Activated CD4-positive, alpha-beta T cell treated with anti-CD3 and anti-CD28 coated beads, Interleukin-2, amount 50 U/mL, for 1 hour (primary cell): ENCODE data around the gene LEPROT.
"Not testable (repeated sequence)": the region's sequence is repeated elsewhere in the genome, so short reads cannot be mapped to it uniquely, and the experiment has no call there.

ENCODE experiments used
- DNase-seq: peaks from one replicate; pipeline ENCODE4 v3.0.0-alpha.2; 2020

The LEPROT gene, protein sequence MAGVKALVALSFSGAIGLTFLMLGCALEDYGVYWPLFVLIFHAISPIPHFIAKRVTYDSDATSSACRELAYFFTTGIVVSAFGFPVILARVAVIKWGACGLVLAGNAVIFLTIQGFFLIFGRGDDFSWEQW

DNA sequence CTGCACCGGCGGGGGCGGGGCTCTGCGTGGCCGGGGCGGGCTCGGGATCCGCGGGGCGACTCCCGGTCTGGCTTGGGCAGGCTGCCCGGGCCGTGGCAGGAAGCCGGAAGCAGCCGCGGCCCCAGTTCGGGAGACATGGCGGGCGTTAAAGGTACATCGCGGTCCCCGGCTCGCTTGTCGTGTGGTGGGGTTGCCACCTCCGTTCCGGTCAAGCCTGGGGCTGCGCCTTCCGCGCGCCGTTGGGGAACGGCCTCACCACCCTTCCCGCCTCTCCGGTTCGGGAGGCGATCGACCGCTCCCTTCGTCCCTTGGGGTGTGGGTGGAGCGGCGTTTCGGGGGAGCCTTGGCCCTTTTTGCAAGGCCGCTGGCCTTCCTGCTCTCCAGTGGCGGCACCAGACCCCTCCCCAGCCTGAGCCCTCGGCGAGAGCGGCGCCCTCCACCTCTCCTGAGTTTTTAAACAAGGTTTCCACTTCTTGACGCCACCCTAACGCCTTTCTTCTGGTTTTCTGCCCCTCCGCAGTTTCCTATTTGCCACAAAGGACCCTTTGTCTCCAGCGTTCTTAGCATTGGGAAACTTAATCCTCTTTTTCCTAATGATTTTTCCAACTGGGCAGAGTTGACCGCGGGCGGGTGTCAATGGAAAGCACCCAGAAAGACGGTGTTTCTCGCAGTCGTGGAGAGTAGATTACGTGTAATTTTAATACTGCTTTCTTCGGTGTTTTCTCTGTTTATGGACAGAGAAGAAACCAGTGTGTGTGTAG lies at the start of gene LEPROT, which contains the start of gene LEPR:
LEPROT (plus strand) TSS at position 79 of the 761 bp plus-strand sequence; CDS start at position 136, 57 bp downstream.
LEPR (plus strand) TSS at position 79 of the 761 bp plus-strand sequence. CDS start 144,898 bp downstream, outside the sequence.
- DNase-seq, result no peak

DNA sequence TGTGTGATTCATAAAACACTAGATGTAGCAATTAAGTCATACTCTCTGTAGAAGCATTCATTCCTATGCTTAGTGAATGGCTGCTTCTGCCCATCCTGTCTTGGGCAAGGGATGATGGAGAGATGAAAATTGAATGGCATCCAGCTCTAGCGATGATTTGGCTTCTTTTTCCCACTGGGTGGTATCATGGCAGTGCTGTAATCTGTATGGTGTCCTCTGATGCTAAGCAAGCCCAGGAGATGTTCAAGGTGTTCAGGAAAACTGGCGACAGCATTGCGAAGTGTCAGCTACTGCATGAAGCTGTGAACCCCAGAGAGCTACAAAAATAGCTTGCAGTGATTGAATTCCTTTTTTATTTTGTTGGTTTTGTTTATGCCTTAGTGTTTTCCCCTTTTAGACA lies 48.9 kb upstream of the LEPROT start:
- DNase-seq, result no peak

DNA sequence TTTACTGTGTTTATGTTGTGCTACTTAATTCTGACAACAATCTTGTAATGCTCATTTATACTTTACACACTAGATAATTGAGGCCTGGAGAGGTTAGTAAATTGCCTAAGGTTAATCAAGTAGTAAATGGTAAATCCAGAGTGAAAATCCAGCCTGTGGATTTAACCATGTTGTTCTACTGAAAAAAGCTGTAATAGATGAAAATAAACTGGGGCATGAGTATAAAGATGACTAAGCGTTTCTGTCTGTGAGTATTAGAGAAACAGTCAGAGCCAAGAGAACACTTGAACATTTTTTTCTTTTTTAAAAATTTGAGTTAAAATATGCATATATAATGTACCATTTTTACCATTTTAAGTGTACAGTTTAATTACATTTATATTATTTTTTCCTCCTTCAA lies 47.9 kb upstream of the LEPROT start:
- no peak for DNase-seq

DNA sequence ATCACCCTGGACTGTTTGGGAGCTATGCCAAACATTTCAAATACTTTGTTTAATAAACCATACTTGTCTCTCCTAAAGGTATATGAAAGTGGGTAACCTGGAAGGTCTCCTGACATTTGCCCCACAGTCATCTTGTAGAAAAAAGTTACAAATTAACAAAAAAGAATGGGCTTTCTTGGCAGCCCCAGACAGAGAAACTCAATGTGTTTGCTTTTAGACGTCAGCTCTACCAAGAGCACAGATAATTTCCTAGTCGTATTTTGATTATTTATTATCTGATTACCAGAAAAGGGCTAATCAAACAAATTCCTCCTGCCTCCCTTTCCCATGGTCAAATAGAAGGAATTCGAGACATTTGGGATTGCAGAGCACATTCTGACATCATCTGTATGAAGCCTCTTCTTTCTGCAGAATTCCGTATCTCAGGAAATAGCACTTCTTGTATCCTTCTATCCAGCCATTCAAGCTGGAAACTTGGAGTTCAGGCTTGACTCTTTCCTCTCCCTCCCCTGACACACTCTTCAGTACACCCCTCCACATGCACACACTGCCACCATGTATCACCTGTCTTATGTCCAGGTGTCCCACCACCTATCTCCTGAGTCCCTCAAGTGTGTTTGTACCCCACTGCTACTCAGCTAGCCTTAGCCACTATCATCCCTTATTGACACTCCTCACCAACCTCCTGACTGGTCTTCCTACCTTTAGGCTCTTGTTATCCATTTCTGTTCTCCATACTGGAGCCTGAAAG lies 42.8 kb upstream of the LEPROT start:
- DNase-seq, result no peak

DNA sequence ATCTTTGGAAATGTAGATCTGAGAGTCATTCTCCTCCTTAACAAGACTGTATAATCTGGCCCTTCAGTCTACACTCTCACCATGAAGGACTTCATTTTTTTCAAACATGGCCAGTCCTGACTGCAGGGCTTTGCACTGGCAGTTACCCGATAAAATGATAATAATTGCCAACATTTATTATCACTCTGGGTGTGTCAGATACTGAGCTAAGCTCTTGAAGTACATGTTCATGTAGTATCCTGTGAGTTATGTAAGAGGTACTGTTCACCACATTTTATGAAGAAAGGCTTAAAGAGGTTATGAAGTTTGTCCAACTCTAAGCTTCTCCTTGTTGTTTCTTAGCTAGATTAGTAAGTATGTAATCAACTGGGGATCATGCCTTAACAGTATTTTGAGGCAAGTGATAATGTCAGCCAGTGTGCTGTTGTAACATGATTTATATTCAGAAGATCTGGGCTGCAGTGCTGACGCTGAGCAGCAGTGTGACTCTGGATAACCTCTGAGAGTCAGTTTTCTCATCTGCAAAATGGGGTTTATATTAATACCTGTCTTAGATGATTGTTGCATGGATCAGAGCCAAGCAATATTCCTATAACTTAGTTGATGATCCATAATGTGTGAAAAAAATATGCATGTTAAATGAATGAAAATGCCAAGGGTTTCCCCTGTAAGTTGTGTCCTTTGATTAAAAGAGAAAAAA lies 42.1 kb upstream of the LEPROT start:
- no peak for DNase-seq

DNA sequence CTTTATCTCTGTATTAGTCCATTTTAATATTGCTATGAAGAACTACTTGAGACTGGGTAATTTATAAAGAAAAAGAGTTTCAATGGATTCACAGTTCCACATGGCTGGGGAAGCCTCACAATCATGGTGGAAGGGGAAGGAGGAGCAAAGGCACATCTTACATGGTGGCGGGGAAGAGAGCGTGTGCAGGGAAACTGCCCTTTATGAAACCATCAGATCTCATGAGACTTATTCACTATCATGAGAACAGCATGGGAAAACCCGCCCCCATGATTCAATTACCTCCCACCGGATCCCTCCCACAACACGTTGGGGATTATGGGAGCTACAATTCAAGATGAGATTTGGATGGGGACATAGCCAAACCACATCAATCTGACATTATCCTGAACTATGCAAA lies 36.0 kb upstream of the LEPROT start:
- not testable (repeated sequence) for DNase-seq

DNA sequence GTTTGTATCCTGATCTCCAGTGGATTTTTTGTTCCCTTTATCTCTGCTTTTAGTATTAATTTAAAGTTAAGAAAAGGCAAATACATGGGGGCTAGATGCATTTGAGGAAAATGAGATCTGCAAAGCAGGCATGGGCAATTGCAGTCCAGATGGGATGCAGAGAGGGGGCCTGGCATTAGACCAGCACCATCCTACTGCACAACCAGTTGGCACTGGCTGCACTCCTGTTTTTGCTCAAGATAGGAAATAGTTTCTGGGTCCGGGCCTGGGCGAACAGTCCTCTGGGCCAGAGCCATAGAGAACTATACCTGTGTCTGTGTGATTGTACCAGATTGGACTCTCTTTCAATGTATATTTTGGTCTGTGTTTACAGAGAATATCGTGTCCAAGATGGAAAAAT lies 34.0 kb upstream of the LEPROT start:
- no peak for DNase-seq

DNA sequence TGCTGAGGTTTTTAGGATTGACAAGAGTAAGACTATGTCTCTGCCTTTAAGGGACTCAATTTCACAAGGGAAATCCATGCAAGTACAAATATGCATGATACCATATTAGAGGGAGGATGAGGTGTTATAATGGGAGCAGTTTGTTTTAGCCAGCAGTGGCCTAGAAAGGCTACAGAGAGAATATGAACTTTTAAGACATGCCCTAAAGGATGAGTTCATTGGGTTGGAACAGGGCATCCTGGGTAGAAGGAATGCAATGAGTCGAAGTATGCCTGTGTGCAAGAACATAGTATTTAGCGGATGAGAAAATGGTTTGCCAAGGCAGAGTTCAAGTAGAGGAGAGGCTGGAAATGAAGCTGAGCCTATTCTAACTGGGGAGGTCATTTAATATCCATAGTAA lies 32.6 kb upstream of the LEPROT start:
- no peak for DNase-seq

DNA sequence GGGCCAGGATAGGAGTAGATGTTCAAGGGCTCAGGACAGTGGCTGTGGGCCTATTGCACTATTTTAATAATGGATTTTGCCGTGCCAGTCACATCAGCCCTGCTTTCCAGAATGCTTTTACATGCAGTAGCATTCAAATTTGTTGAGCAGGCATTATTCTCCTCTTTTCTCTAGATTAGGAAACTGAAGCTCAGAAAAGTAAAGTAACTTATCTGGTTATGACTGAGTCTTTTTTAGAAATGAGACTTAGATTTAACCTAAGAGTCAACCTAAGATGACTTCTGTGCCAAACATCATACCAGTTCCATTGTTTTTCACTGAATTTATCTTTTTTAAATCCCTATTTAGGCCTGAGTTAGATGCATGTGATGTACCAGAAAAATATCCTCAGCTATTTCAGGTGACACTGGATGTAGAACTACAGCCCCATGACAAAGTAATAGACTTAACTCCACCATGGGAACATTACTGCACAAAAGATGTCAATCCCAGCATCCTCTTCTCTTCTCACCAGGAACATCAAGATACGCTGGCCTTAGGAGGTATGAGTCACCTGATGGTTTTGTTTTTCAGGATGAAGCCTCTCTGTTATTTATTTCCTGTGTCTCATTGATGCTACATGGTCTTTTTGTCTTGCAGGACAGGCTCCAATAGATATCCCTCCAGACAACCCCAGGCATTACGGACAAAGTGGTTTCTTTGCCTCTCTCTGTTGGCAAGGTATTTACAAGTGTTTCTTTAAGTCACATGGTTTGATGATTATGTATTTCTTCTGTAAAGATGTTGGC lies 31.4 kb upstream of the LEPROT start:
- no peak for DNase-seq

DNA sequence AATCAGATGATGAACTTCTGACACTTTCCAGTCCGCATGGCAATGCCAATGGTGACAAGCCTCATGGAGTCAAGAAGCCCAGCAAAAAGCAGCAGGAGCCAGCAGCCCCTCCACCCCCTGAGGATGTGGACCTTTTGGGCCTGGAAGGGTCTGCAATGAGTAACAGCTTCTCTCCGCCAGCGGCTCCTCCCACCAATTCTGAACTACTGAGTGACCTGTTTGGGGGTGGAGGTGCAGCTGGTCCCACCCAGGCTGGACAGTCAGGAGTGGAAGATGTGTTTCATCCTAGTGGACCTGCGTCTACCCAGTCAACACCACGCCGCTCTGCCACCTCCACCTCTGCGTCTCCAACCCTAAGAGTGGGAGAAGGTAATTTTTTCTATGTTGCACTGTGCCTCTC lies 28.0 kb upstream of the LEPROT start:
- no peak for DNase-seq

DNA sequence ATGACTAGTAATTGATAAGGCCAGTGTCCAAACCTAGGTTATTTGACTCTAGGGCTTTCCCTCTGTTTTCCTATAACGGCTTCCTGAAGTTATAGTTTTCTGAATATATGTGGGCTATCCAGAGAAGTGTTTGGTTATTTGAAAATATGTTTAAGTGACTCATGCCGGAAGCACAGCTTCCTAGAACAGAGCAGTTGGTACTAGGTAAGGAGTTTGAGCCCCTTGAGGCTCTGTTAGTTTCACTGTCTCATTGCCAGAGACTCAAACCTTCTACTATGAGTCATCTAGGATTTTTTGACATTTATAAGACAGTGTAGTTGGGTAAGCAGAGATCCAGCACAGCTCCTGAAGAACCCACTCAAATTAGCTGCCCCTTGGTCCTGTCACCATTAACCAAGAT lies 27.1 kb upstream of the LEPROT start:
- no peak for DNase-seq

DNA sequence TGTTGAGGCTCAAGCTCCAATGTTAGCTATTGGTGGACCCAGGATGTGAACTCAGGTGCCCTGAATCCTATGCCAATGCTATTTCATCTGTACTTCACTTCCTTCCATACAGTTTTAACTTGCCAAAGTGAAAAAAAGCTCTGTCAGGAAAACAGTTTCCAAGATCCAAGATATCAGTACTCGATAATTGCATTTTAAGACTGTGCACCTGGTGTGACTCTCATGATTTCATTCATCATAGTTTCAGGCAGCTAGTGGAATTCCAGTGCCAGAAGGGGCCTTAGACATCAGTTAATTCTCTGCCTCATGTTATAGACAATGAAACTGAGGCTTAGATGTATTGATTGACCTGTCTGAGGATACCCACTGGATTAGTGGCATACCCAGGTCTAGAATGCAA lies 26.5 kb upstream of the LEPROT start:
- DNase-seq, result no peak

DNA sequence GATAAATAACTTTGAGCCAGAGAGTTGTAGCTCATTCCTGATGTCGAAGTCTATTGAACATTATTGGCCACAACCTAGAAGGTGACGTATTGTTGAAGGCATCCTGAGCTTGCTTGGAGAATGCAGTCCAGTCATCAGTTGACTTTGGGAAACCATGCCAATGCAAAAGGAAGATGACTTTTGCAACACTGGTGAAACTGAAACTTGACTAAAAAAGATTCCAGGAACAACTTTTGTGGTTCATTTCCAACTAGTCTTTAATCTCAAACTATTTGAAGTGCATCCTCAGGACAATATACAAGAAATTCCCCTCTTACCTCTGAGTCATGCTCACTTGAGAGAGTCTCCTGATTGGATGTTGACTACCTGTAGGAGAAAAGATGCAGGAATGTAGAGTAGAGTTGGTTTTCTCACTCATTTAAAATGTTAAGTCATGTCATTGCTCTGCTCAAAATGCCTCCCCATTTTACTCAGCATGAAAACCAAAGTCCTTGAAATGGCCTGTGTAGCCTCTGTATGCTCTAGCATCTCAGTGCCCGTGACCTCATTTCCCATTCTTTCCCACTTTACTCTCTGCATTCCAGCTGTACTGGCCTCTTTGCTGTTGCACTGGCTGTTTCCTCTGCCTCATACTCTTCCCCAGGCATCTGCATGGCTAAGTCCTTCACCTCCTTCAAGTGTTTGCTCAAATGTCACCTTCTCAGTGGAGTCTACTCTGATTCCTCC lies 24.4 kb upstream of the LEPROT start:
- DNase-seq, result no peak

DNA sequence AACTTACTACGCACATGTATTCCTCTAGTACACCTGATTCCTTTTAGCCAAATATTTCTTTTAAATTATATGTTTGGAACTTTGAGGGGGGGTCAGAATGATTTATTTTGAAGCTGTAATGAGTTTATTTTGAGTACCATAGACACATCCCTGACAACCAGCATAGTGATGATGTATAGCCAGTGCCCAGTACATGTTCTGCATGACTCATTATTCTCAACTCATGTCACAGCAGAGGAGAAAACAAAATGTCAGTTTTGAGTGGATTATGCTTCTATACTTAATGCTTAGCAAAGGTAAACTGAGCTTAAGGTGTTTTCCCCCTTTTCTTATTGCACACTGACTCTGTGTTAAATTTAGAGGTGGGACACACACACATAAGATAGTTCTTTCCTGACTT lies 22.4 kb upstream of the LEPROT start:
- DNase-seq, result no peak

DNA sequence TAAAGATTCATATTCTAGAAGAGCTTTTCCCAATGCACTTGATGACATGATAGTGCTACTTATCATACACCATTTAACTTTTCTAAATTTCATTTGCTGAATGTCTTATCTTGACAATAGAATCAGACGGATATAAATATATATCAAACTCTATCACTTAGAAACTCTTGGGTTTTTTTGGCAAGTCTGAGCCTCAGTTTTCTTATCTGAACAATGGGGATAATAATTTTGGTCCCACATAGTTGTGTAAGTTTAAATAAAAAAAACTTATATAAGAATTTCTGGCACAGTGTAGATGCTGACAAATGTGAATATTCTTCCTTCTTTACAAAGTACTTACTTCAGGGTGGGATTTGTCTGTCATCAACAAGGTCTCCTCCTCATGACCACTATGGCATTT lies 21.5 kb upstream of the LEPROT start:
- DNase-seq, result no peak

DNA sequence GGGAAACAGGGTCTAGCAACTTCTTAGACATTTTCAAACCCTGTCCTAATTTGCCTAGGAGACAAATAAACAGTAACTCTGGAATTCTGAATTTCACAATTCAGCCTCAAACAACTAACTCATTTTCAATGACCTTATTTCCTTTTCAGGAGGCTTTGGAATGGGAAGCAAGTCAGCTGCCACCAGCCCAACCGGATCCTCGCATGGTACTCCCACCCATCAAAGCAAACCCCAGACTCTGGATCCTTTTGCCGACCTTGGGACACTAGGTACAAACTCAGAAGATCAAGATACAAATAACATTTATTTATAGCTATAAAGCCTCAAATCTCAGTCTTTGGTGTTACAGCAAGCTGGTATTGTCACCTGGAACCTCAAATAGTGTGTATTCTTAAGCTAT lies 18.9 kb upstream of the LEPROT start:
- DNase-seq, result no peak

DNA sequence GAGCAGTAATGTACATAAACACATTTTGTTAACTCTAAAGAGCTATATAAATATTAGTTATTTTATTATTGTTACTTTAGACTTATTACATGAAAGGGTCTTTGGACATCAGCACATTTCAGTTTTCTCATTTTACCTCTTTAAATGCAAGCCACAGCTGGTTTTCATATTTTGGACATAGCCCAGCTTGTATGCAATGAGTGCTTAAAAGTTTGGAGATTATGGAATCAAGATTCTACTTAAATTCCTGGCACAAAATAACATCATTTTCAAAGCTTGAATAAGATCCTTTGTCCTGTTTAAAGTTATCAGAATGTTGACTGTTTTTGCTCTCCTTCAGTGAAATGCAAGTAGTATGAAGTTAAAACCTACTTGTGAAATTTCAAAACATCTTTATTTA lies 15.5 kb upstream of the LEPROT start:
- no peak for DNase-seq

DNA sequence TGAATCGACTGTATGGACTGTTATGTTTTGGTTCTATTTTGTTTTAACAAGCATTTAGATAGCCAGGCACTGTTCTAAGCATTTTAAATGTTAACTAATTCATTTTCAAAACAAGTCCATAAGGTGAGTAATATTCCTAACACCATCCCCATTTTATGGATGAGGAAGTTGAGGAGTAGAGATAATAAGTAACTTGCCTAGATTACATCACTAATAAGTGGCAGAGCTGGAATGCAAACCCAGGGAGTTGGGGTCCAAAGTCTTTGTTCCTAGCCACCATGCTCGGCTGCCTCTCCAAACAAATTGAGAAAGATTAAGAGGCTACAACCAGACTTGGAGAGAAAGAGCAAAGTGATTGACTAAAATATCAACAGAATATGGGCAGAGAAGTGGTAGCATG lies 12.6 kb upstream of the LEPROT start:
- no peak for DNase-seq

DNA sequence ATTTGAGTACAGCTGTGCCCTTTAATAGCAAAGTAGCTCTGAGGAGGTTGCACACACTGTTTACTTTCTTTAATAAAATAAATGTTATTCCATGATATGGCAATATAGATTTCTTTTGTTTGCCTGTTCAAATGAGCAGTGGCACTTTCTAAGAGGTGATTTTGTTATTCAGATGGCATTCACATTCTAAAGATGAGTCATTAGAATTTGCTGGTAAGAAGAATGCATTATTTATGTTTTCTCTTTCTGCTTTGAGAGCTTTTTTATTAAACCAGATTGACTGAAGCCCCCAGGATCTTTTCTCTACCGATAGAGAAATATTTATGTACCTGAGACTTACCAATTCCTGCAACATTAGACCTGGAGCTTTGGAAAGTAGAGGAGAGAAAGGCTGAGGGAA lies 11.2 kb upstream of the LEPROT start:
- no peak for DNase-seq

DNA sequence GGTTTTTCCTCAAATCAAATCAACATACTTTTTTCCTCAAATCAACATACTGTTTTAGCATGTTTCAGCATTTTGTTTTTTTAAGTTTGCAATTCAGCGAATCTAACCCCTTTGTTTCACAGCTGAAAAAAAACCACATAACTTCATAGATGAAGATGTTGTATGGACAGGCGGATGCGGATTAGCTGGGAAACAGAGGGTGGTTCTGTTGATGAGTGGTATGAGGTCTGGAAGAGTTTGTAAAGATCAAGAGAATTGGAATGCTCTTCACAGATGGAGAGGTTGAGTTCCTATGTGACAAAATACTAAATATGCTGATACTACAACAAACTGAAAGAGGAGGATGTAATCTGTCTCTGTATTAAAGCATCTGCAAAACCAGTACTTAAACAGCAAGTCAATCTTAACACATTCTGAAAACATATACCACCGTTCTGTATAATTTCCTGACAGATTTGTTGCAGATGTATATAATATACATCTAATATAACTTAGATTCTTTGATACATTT lies 10.6 kb upstream of the LEPROT start:
- no peak for DNase-seq

DNA sequence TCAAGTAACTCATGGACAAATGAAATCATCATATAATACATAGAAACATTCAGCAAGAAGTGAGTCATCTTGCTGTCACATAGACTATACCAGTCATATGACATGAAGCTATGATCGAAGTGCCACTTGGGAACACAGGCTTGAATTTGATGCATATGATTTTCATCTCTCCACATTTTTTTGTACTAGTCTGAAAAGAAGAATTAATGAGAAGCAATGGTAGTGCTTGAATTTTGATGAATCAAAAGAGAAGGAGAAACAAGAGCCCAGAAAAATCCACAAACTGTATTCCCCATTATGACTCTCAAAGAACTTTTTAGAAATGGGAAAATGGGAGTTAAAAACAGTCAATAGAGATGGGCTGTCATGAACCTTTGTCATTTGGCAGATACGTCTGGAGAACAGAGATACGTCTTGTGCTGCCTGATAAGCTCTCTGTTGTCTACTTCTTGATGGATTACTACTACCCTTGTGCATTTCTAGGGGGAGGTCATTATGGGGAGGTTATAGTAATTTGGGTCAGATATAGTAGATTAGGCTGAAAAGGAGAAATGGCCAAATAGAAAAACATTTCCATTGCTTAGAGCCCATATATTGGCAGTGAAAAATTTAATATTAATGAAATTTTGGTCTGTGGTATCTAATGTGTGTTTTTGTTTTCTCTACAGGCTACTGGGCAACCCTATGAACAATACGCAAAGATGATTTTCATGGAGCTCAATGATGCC lies 8.0 kb upstream of the LEPROT start:
- DNase-seq, result no peak
